Smooth muscle cell (in vitro differentiated cells): ENCODE results near the gene MANF. TPM values are rescaled to one million over a fixed set of nuclear protein-coding genes. Genes with fewer than 3 reads are reported as not detected.

ENCODE experiments used
- DNase-seq: peaks from one replicate; lab custom pipeline; 2025; ENCODE audit not compliant: unreplicated experiment; lab: John Stamatoyannopoulos, UW
- H2AFZ ChIP-seq: fragments of 200-600 bp; sonication (generic); 2 replicates; pipeline ENCODE4 v1.6.0; 2016; ENCODE audit warnings: antibody characterized with exemption, low read depth, mild to moderate bottlenecking
- H3F3A ChIP-seq: fragments of 200-600 bp; sonication (generic); 2 replicates; pipeline ENCODE4 v1.6.0; 2017; ENCODE audit warnings: antibody characterized with exemption, low read depth
- H3K27ac ChIP-seq: fragments of 200-600 bp; sonication (generic); 2 replicates; pipeline ENCODE4 v1.5.1; 2016; ENCODE audit warnings: low read depth, mild to moderate bottlenecking
- H3K27me3 ChIP-seq: fragments of 200-600 bp; sonication (generic); 2 replicates; pipeline ENCODE4 v1.6.1; 2016; ENCODE audit warnings: low read depth, mild to moderate bottlenecking
- H3K36me3 ChIP-seq: fragments of 200-600 bp; sonication (generic); 2 replicates; pipeline ENCODE4 v1.5.1; 2016; ENCODE audit warnings: low read depth
- H3K4me1 ChIP-seq: fragments of 200-600 bp; sonication (generic); 2 replicates; pipeline ENCODE4 v1.5.1; 2016; ENCODE audit warnings: low read depth
- H3K4me2 ChIP-seq: fragments of 200-600 bp; sonication (generic); 2 replicates; pipeline ENCODE4 v1.6.0; 2016; ENCODE audit warnings: mild to moderate bottlenecking
- H3K4me3 ChIP-seq: fragments of 200-600 bp; sonication (generic); 2 replicates; pipeline ENCODE4 v1.5.1; 2016; ENCODE audit warnings: mild to moderate bottlenecking
- H3K79me2 ChIP-seq: fragments of 200-600 bp; sonication (generic); 2 replicates; pipeline ENCODE4 v1.6.0; 2016; ENCODE audit warnings: low read depth, mild to moderate bottlenecking
- H3K9ac ChIP-seq: fragments of 200-600 bp; sonication (generic); 2 replicates; pipeline ENCODE4 v1.6.0; 2016; ENCODE audit warnings: low read depth
- H3K9me3 ChIP-seq: fragments of 200-600 bp; sonication (generic); replicated peaks from 2 replicates; pipeline ENCODE4 v1.5.1; 2016; ENCODE audit warnings: low read depth
- H4K20me1 ChIP-seq: fragments of 200-600 bp; sonication (generic); 2 replicates; pipeline ENCODE4 v1.6.0; 2016; ENCODE audit warnings: low read depth
- CTCF ChIP-seq: fragments of 200-600 bp; sonication (generic); IDR thresholded peaks from 2 replicates; pipeline ENCODE4 v1.5.1; 2017; ENCODE audit warnings: borderline replicate concordance, mild to moderate bottlenecking, antibody characterized with exemption; ENCODE audit not compliant: insufficient read depth, poor library complexity, severe bottlenecking
- WGBS: methylation state at CpG from one replicate; pipeline ENCODE4 v1.1.7; 2016; ENCODE audit warnings: low lambda C conversion rate; 5-methylcytosine and 5-hydroxymethylcytosine counted together
- polyA plus RNA-seq: library from polyadenylated mRNA; unstranded; fragments of >200 nt; fragmentation: Nextera tagmentation; extraction: Ambion mirVana; gene quantifications from 2 replicates; pipeline ENCODE4 v1.2.1, GENCODE V29; 2016
- total RNA-seq: library from RNA; depleted of rRNA; stranded (reverse); fragments of >200 nt; gene quantifications from 2 replicates; pipeline ENCODE4 v1.2.3, GENCODE V29; 2014

Gene MANF
- total and polyA plus RNA-seq, 2 experiments from 2014 or later, result 135 to 191 TPM

- Histone ChIP-seq H3K79me2 (no peaks in the 10 kb centered on the region), H3K27ac (no peak overlapping the region), H3K9me3 (no peaks in the 10 kb centered on the region), H3K9ac (no peak overlapping the region), H4K20me1 (no peaks in the 10 kb centered on the region), H3K27me3 (no peaks in the 10 kb centered on the region), H3F3A (no peaks in the 10 kb centered on the region), H3K36me3 (no peaks in the 10 kb centered on the region), H3K4me3 (no peak overlapping the region), H2AFZ (no peak overlapping the region), H3K4me1 (no peaks in the 10 kb centered on the region), H3K4me2 (no peak overlapping the region)
- DNase-seq, result no peak
- WGBS, result 82% methylated on average over 8 of the region's 8 CpGs
- no peak for TF ChIP-seq CTCF
These were observed 9.5 kb upstream of the MANF start for GRCh38 chr3:51375571-51375970.

GRCh38 chr3:51378065-51378464 lies 7.0 kb upstream of the MANF start:
- H3K4me2 ChIP-seq, result no peak overlapping the region
- 93% methylated on average over 5 of the region's 5 CpGs for WGBS
- H3K4me3 ChIP-seq, result no peak overlapping the region
- no peaks in the 10 kb centered on the region for H3K4me1 ChIP-seq
- H2AFZ ChIP-seq, result no peak overlapping the region
- H3K27me3 ChIP-seq, result no peaks in the 10 kb centered on the region
- no peaks in the 10 kb centered on the region for H4K20me1 ChIP-seq
- no peaks in the 10 kb centered on the region for H3K79me2 ChIP-seq
- H3F3A ChIP-seq, result no peaks in the 10 kb centered on the region
- no peak for TF ChIP-seq CTCF
- no peaks in the 10 kb centered on the region for H3K9me3 ChIP-seq
- H3K27ac ChIP-seq, result no peak overlapping the region
- no peak for DNase-seq
- no peaks in the 10 kb centered on the region for H3K36me3 ChIP-seq
- no peak overlapping the region for H3K9ac ChIP-seq

GRCh38 chr3:51378726-51379125 lies 6.4 kb upstream of the MANF start:
- 96% methylated on average over 2 of the region's 2 CpGs for WGBS
- Histone ChIP-seq H3K4me1 (peaks cover 4% of the 10 kb centered on the region), H3K4me3 (no peak overlapping the region), H3K4me2 (no peak overlapping the region), H4K20me1 (no peaks in the 10 kb centered on the region), H3K79me2 (peaks cover 3% of the 10 kb centered on the region), H2AFZ (no peak overlapping the region), H3K27ac (no peak overlapping the region), H3K9ac (no peak overlapping the region), H3F3A (no peaks in the 10 kb centered on the region), H3K27me3 (no peaks in the 10 kb centered on the region), H3K36me3 (no peaks in the 10 kb centered on the region), H3K9me3 (no peaks in the 10 kb centered on the region)
- no peak for TF ChIP-seq CTCF
- no peak for DNase-seq

- Histone ChIP-seq H3K9ac (no peak overlapping the region), H3K4me3 (no peak overlapping the region), H3K79me2 (peaks cover 9% of the 10 kb centered on the region), H3K27ac (no peak overlapping the region), H3K9me3 (no peaks in the 10 kb centered on the region), H2AFZ (no peak overlapping the region), H3K4me2 (no peak overlapping the region), H3K27me3 (no peaks in the 10 kb centered on the region), H3F3A (no peaks in the 10 kb centered on the region), H3K36me3 (no peaks in the 10 kb centered on the region), H3K4me1 (peaks cover 5% of the 10 kb centered on the region), H4K20me1 (no peaks in the 10 kb centered on the region)
- TF ChIP-seq CTCF, result no peak
- DNase-seq, result no peak
- 95% methylated on average over 8 of the region's 8 CpGs for WGBS
These were observed 5.8 kb upstream of the MANF start for GRCh38 chr3:51379301-51379700.
